Osteoblast (primary cell): Measurements from ENCODE around the gene PCAT7. TPM values are rescaled to one million over a fixed set of nuclear protein-coding genes. Genes with fewer than 3 reads are reported as not detected.
A peak's percentile ranks its signal among the peaks of the same experiment; 100 is the strongest.

Source experiments
- DNase-seq: peaks from one replicate; pipeline ENCODE4 v3.0.0; 2011; ENCODE audit warnings: low spot score, mixed read lengths; ENCODE audit not compliant: insufficient read length; ENCODE audit errors: missing footprints
- H2AFZ ChIP-seq: 2 replicates; pipeline ENCODE4 v1.6.0; 2011; ENCODE audit warnings: mild to moderate bottlenecking, low read length
- H3K27ac ChIP-seq: 2 replicates; pipeline ENCODE4 v1.5.1; 2011; ENCODE audit warnings: mild to moderate bottlenecking, low read depth, low read length, moderate library complexity
- H3K27me3 ChIP-seq: 2 replicates; pipeline ENCODE4 v1.6.0; 2012; ENCODE audit warnings: mild to moderate bottlenecking, control low read depth, inconsistent platforms, low read length, moderate library complexity; ENCODE audit not compliant: insufficient read depth
- H3K36me3 ChIP-seq: 2 replicates; pipeline ENCODE4 v1.5.1; 2011; ENCODE audit warnings: mild to moderate bottlenecking, low read length, control low read depth, moderate library complexity; ENCODE audit not compliant: insufficient read depth
- H3K4me1 ChIP-seq: 2 replicates; pipeline ENCODE4 v1.5.1; 2011; ENCODE audit warnings: mild to moderate bottlenecking, low read length, control low read depth, moderate library complexity; ENCODE audit not compliant: insufficient read depth
- H3K4me2 ChIP-seq: 2 replicates; pipeline ENCODE4 v1.6.0; 2011; ENCODE audit warnings: mild to moderate bottlenecking, low read length; ENCODE audit not compliant: insufficient read depth
- H3K4me3 ChIP-seq: fragments of 200-600 bp; sonication (generic); 3 replicates; pipeline ENCODE4 v1.5.1; 2012; ENCODE audit warnings: mild to moderate bottlenecking, low read length, inconsistent platforms; ENCODE audit not compliant: insufficient read depth
- H3K79me2 ChIP-seq: 2 replicates; pipeline ENCODE4 v1.6.0; 2012; ENCODE audit warnings: mild to moderate bottlenecking, low read length, control low read depth, inconsistent platforms; ENCODE audit not compliant: insufficient read depth
- H3K9me3 ChIP-seq: 2 replicates; pipeline ENCODE4 v1.5.1; 2011; ENCODE audit warnings: low read depth, low read length, control low read depth
- H4K20me1 ChIP-seq: 2 replicates; pipeline ENCODE4 v1.6.0; 2012; ENCODE audit warnings: mild to moderate bottlenecking, low read length, control low read depth; ENCODE audit not compliant: insufficient read depth
- small RNA-seq: library from RNA; depleted of rRNA; stranded (forward); fragments of <200 nt; gene quantifications from one replicate; pipeline ENCODE3, GENCODE V24; 2012
- total RNA-seq: library from RNA; depleted of rRNA; stranded (reverse); fragments of >200 nt; gene quantifications from 2 replicates; pipeline ENCODE4 v1.2.3, GENCODE V29; 2012
- TF ChIP-seq, protein P1 (sequence below): IDR thresholded peaks from 2 replicates; pipeline ENCODE4 v1.5.1; 2011; ENCODE audit warnings: mild to moderate bottlenecking, low read depth, low read length, moderate library complexity; ENCODE audit errors: extremely low read depth

Gene PCAT7
- total RNA-seq, 1 donor: 0.36 TPM

DNA sequence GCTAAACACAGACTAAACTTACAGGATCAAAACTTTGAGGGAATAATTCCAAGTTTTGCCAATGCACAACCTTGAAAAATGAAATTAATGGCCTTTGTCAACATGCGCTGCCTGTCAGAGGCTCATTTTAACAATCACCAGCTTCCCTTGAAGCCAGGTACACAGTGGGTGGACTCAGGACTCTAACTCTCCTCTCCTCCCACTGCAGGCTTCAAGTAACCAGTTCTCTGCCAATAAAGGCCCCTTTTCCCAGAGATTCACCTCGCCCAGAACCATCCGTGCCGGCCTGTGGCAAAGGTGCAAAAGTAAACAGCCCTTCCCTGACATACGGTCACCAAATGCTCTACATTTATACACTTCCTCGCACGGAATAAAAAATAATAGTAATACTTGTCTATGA is 57.2 kb downstream of the PCAT7 start:
- no peaks in the 10 kb centered on the region for H4K20me1 ChIP-seq
- no peaks in the 10 kb centered on the region for H3K4me1 ChIP-seq
- no peaks in the 10 kb centered on the region for H3K9me3 ChIP-seq
- TF ChIP-seq, protein P1, sequence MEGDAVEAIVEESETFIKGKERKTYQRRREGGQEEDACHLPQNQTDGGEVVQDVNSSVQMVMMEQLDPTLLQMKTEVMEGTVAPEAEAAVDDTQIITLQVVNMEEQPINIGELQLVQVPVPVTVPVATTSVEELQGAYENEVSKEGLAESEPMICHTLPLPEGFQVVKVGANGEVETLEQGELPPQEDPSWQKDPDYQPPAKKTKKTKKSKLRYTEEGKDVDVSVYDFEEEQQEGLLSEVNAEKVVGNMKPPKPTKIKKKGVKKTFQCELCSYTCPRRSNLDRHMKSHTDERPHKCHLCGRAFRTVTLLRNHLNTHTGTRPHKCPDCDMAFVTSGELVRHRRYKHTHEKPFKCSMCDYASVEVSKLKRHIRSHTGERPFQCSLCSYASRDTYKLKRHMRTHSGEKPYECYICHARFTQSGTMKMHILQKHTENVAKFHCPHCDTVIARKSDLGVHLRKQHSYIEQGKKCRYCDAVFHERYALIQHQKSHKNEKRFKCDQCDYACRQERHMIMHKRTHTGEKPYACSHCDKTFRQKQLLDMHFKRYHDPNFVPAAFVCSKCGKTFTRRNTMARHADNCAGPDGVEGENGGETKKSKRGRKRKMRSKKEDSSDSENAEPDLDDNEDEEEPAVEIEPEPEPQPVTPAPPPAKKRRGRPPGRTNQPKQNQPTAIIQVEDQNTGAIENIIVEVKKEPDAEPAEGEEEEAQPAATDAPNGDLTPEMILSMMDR: no peak
- H3K27me3 ChIP-seq: peaks cover 21% of the 10 kb centered on the region
- H3K4me3 ChIP-seq: no peak overlapping the region
- no peaks in the 10 kb centered on the region for H3K79me2 ChIP-seq
- no peaks in the 10 kb centered on the region for H3K36me3 ChIP-seq
- DNase-seq: no peak
- H3K4me2 ChIP-seq: no peak overlapping the region
- no peak overlapping the region for H2AFZ ChIP-seq
- H3K27ac ChIP-seq: no peak overlapping the region

DNA sequence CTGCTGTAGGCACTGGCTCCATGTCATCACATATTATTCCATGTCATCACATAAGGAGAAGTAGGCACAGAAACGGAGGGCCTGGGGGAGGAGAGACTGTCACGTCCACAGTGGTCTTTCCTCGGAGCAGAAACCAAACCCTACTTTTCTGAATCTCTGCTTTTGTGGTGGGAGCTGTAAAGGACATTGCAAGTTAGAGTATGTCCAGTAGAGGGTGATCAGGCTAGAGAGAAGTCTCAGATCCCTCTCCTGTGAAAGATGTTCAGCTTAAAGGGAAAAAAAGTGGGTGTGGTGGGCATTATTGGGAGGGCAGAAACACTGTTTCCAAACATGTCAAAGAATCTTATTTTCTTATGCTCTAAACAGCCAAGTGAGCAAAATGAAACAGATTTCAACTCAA is 58.1 kb downstream of the PCAT7 start:
- Histone ChIP-seq H3K27me3 (peaks cover 16% of the 10 kb centered on the region), H3K4me1 (no peaks in the 10 kb centered on the region), H3K79me2 (no peaks in the 10 kb centered on the region), H2AFZ (no peak overlapping the region), H3K9me3 (no peaks in the 10 kb centered on the region), H3K36me3 (no peaks in the 10 kb centered on the region), H3K27ac (no peak overlapping the region), H4K20me1 (no peaks in the 10 kb centered on the region), H3K4me3 (no peak overlapping the region), H3K4me2 (no peak overlapping the region)
- TF ChIP-seq, protein P1: peak; percentile 31
- no peak for DNase-seq

DNA sequence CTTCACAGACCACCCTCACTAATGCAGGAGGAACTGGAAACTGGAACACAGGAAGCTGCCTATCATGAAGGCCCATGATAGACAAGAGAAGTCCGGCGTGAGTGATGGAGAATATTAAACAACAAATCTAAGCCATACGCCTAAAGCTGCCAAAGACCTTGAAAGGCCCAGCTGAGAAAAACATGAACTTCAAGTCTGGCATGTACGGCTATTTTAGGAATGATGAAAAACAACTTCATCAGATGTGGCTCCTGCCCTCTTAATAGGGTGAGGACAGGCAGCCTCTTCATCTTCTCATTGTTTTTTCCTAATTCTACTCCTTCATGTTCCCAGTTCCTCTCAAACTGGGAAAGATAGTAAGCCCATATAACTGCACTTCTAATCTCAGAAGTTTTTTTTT is 64.1 kb downstream of the PCAT7 start:
- Histone ChIP-seq H3K27ac (no peak overlapping the region), H2AFZ (no peak overlapping the region), H3K4me3 (no peak overlapping the region), H3K36me3 (no peaks in the 10 kb centered on the region), H3K4me1 (no peaks in the 10 kb centered on the region), H3K9me3 (no peaks in the 10 kb centered on the region), H3K27me3 (peaks cover 8% of the 10 kb centered on the region), H4K20me1 (no peaks in the 10 kb centered on the region), H3K79me2 (no peaks in the 10 kb centered on the region), H3K4me2 (no peak overlapping the region)
- DNase-seq: no peak
- TF ChIP-seq, protein P1: no peak

Small RNA genes within 50 kb of the gene (small RNA-seq; reads per million reads assigned to genes)
- not detected for gene RNU6-669P

Other genes starting within 250 kb of the PCAT7 start
- gene NUTM2F, start 226.4 kb upstream of the PCAT7 start, total RNA-seq: not detected in 2 replicates
- gene FBP2, start 38.7 kb downstream of the PCAT7 start, total RNA-seq: not detected in 2 replicates
- gene FBP1, start 84.4 kb downstream of the PCAT7 start, total RNA-seq: 0.72 TPM in 1 of 2 replicates, not detected in the other
- gene AOPEP, start 171.6 kb downstream of the PCAT7 start, total RNA-seq: 109 and 131 TPM in 2 replicates